IMR-90 (cell line): ENCODE data around the gene MIA2. TPM values are rescaled to one million over a fixed set of nuclear protein-coding genes. Genes with fewer than 3 reads are reported as not detected.

Experiments
- ATAC-seq: fragments of 200-7000 bp; cut with Tn5 transposase; 2 replicates; pipeline ENCODE4 v1.9.1; 2020; ENCODE audit warnings: low read depth, mild to moderate bottlenecking, moderate library complexity
- BruUV-seq: library from RNA; stranded (reverse); fragments of 400-500 nt; replicated peaks from 2 replicates; lab custom pipeline; 2021; lab: Mats Ljungman, UMichigan
- CTCF ChIA-PET: fragments of 300-600 bp; formaldehyde crosslinking; extraction: SDS; loops from one replicate; lab custom pipeline; 2021; ENCODE audit warnings: antibody characterized with exemption; lab: Yijun Ruan, JAX
- POLR2A ChIA-PET: fragments of 300-600 bp; sonication (Branson Sonifier 250); formaldehyde crosslinking; loops from one replicate; lab custom pipeline; 2022; ENCODE audit warnings: antibody characterized with exemption; ENCODE audit not compliant: unreplicated experiment; lab: Charles Lee
- DNase-seq: peaks from one replicate; pipeline ENCODE4 v3.0.0; 2013
- H2AFZ ChIP-seq: replicated peaks from 2 replicates; pipeline ENCODE3; 2013; ENCODE audit warnings: low read length, mild to moderate bottlenecking; ENCODE audit not compliant: poor library complexity
- H2AK5ac ChIP-seq: 2 replicates; pipeline ENCODE4 v1.6.1; 2013; ENCODE audit warnings: low read depth, low read length, inconsistent platforms
- H2AK9ac ChIP-seq: replicated peaks from 2 replicates; pipeline ENCODE3; 2013; ENCODE audit warnings: mild to moderate bottlenecking, low read depth, low read length, moderate library complexity; ENCODE audit not compliant: poor library complexity
- H2BK120ac ChIP-seq: 2 replicates; pipeline ENCODE4 v1.6.1; 2013; ENCODE audit warnings: low read depth, low read length, inconsistent platforms
- H2BK15ac ChIP-seq: 3 replicates; pipeline ENCODE4 v1.6.1; 2013; ENCODE audit warnings: low read depth, low read length, inconsistent platforms
- H2BK20ac ChIP-seq: 2 replicates; pipeline ENCODE4 v1.6.1; 2013; ENCODE audit warnings: low read depth, mild to moderate bottlenecking, inconsistent platforms, low read length, moderate library complexity
- H2BK5ac ChIP-seq: 2 replicates; pipeline ENCODE4 v1.6.1; 2013; ENCODE audit warnings: mild to moderate bottlenecking, low read depth, low read length, inconsistent platforms; ENCODE audit not compliant: poor library complexity, severe bottlenecking
- H3K14ac ChIP-seq: replicated peaks from 2 replicates; pipeline ENCODE4 v1.6.1; 2013; ENCODE audit warnings: low read depth, low read length, inconsistent platforms
- H3K18ac ChIP-seq: 2 replicates; pipeline ENCODE4 v1.6.1; 2013; ENCODE audit warnings: low read depth, low read length, control low read depth
- H3K23ac ChIP-seq: 2 replicates; pipeline ENCODE4 v1.6.1; 2013; ENCODE audit warnings: low read depth, low read length, inconsistent platforms
- H3K27ac ChIP-seq: 2 replicates; pipeline ENCODE4 v1.5.1; 2013; ENCODE audit warnings: mild to moderate bottlenecking, control low read depth, low read length; ENCODE audit not compliant: insufficient read depth
- H3K27me3 ChIP-seq: 2 replicates; pipeline ENCODE4 v1.6.1; 2013; ENCODE audit warnings: low read length; ENCODE audit not compliant: control insufficient read depth, insufficient read depth
- H3K36me3 ChIP-seq: 2 replicates; pipeline ENCODE4 v1.6.1; 2013; ENCODE audit warnings: low read length, mixed read lengths; ENCODE audit not compliant: control insufficient read depth, insufficient read depth
- H3K4ac ChIP-seq: 2 replicates; pipeline ENCODE4 v1.6.1; 2013; ENCODE audit warnings: low read depth, low read length, inconsistent platforms
- H3K4me1 ChIP-seq: 2 replicates; pipeline ENCODE4 v1.6.1; 2013; ENCODE audit warnings: low read length, mixed read lengths; ENCODE audit not compliant: control insufficient read depth, insufficient read depth
- H3K4me2 ChIP-seq: 2 replicates; pipeline ENCODE4 v1.6.1; 2013; ENCODE audit warnings: low read depth, mild to moderate bottlenecking, control low read depth, low read length, moderate library complexity
- H3K4me3 ChIP-seq: 2 replicates; pipeline ENCODE4 v1.5.1; 2013; ENCODE audit warnings: low read depth, mild to moderate bottlenecking, control low read depth, low read length, moderate library complexity; ENCODE audit not compliant: insufficient read depth
- H3K56ac ChIP-seq: 2 replicates; pipeline ENCODE4 v1.6.1; 2013; ENCODE audit warnings: low read length, inconsistent platforms; ENCODE audit not compliant: insufficient read depth; ENCODE audit errors: extremely low read depth
- H3K79me1 ChIP-seq, 2 experiments: 2 replicates each; pipeline ENCODE4 v1.6.1; 2013; ENCODE audit warnings: low read length in 2 of 2, inconsistent platforms in 1 of 2, low read depth in 1 of 2
- H3K9ac ChIP-seq: 2 replicates; pipeline ENCODE4 v1.6.1; 2013; ENCODE audit warnings: low read depth, low read length, control low read depth
- H3K9me1 ChIP-seq: 2 replicates; pipeline ENCODE4 v1.6.1; 2013; ENCODE audit warnings: low read length, inconsistent platforms; ENCODE audit not compliant: insufficient read depth
- H3K9me3 ChIP-seq: 2 replicates; pipeline ENCODE4 v1.6.1; 2013; ENCODE audit warnings: low read length; ENCODE audit not compliant: control insufficient read depth, insufficient read depth
- H4K20me1 ChIP-seq: 2 replicates; pipeline ENCODE4 v1.6.1; 2013; ENCODE audit warnings: low read length, inconsistent platforms; ENCODE audit not compliant: insufficient read depth
- H4K5ac ChIP-seq: 2 replicates; pipeline ENCODE4 v1.6.1; 2013; ENCODE audit warnings: mild to moderate bottlenecking, low read depth, low read length, control low read depth
- H4K8ac ChIP-seq, 2 experiments: 2 replicates each; pipeline ENCODE4 v1.6.1; 2013; ENCODE audit warnings: low read depth in 2 of 2, low read length in 2 of 2, control low read depth in 1 of 2, inconsistent platforms in 1 of 2
- H4K91ac ChIP-seq: 2 replicates; pipeline ENCODE4 v1.6.1; 2013; ENCODE audit warnings: low read depth, low read length, inconsistent platforms; ENCODE audit not compliant: insufficient read depth
- BHLHE40 ChIP-seq: fragments of 150-350 bp; IDR thresholded peaks from 2 replicates; pipeline ENCODE4 v1.6.1; 2016; ENCODE audit warnings: mild to moderate bottlenecking, low read depth, low read length
- CHD1 ChIP-seq: IDR thresholded peaks from 2 replicates; pipeline ENCODE4 v1.6.1; 2012; ENCODE audit warnings: low read depth, low read length, improper control_type of control experiment
- CTCF ChIP-seq: conservative IDR thresholded peaks from 2 replicates; pipeline ENCODE4 v1.5.1; 2012; ENCODE audit warnings: mild to moderate bottlenecking, low read depth, low read length, improper control_type of control experiment
- FOS ChIP-seq: fragments of 150-350 bp; IDR thresholded peaks from 2 replicates; pipeline ENCODE4 v1.6.1; 2016; ENCODE audit warnings: low read depth, low read length
- MAZ ChIP-seq: IDR thresholded peaks from 2 replicates; pipeline ENCODE4 v1.6.1; 2012; ENCODE audit warnings: low read depth, mild to moderate bottlenecking, low read length, improper control_type of control experiment, moderate library complexity, borderline replicate concordance
- NFE2L2 ChIP-seq: fragments of 150-350 bp; IDR thresholded peaks from 2 replicates; pipeline ENCODE4 v1.6.1; 2016; ENCODE audit warnings: low read depth, mild to moderate bottlenecking, low read length
- WGBS, 2 experiments: methylation state at CpG; one replicate each; pipeline versions ENCODE4 v1.1.5 to v1.1.7; 2013; ENCODE audit warnings: missing lambda C conversion rate in 2 of 2; ENCODE audit not compliant: insufficient read length in 1 of 2; ENCODE audit errors: extremely low coverage in 2 of 2; 5-methylcytosine and 5-hydroxymethylcytosine counted together
- dilution Hi-C: fragments of 300-500 bp; cut with HindIII; formaldehyde crosslinking; loops from one replicate; pipeline ENCODE4 v1.14.3; 2018; ENCODE audit warnings: low sequenced_read_pairs; ENCODE audit not compliant: unreplicated experiment
- in situ Hi-C: fragments of 300-500 bp; cut with MboI; formaldehyde crosslinking; loops from 3 replicates; pipeline ENCODE4 v1.14.3; 2019; ENCODE audit warnings: low sequenced_read_pairs, inconsistent platforms, mixed read lengths
- intact Hi-C: fragments of 100-400 bp; cut with micrococcal nuclease; formaldehyde crosslinking; loops from 2 replicates; pipeline ENCODE4 v1.10.0; 2022
- polyA plus RNA-seq, 3 experiments: library from polyadenylated mRNA; depleted of rRNA; stranded (reverse); fragments of >200 nt; gene quantifications; 2 replicates each; pipeline ENCODE4 v1.2.3, GENCODE V29; 2012; ENCODE audit warnings: low replicate concordance in 1 of 3
- total RNA-seq: library from RNA; depleted of rRNA; stranded (reverse); fragments of >200 nt; gene quantifications from 2 replicates; pipeline ENCODE4 v1.2.3, GENCODE V29; 2012

MIA2 gene
- total and polyA plus RNA-seq, 2 of the 4 experiments (the other 2 are of a cell fraction) = 3.9 to 6.8 TPM

GRCh38 chr14:39367387-39367751 lies 133.7 kb downstream of the MIA2 start:
- Histone ChIP-seq H2AFZ (no peak overlapping the region), H4K8ac (no peak overlapping the region), H2BK120ac (no peak overlapping the region), H3K79me1 (peaks cover 0 to 18% of the 10 kb centered on the region in 2 experiments; a peak in 3 of 4 replicates), H3K4ac (no peak overlapping the region), H3K23ac (no peak overlapping the region), H2BK5ac (no peak overlapping the region), H3K18ac (no peak overlapping the region), H3K4me2 (no peak overlapping the region), H3K9me1 (no peaks in the 10 kb centered on the region), H3K56ac (no peak overlapping the region), H4K20me1 (no peaks in the 10 kb centered on the region), H2AK5ac (no peak overlapping the region), H3K27me3 (no peaks in the 10 kb centered on the region), H3K4me1 (no peaks in the 10 kb centered on the region), H3K9ac (no peak overlapping the region), H2BK20ac (no peak overlapping the region), H3K27ac (no peak overlapping the region), H4K5ac (no peak overlapping the region), H4K91ac (no peak overlapping the region), H2BK15ac (no peak overlapping the region), H2AK9ac (no peak overlapping the region), H3K36me3 (peaks cover 3% of the 10 kb centered on the region), H3K9me3 (peaks cover 6% of the 10 kb centered on the region; the same call in 1 of the 2 replicates), H3K14ac (no peak overlapping the region), H3K4me3 (no peak overlapping the region)
- intact Hi-C loops (no loop called here), in situ Hi-C loops (no loop called here), dilution Hi-C loops (no loop called here)
- no peak for ATAC-seq
- TF ChIP-seq FOS (no peak), NFE2L2 (no peak), CHD1 (no peak), MAZ (no peak), CTCF (no peak), BHLHE40 (no peak)
- WGBS, 2 experiments = no CpG with 5 or more reads among the region's 2 CpGs
- ChIA-PET POLR2A (no interaction called here), CTCF (no interaction called here)
- no TSS peak for BruUV-seq
- no peak for DNase-seq
